Panc1 (cell line): ENCODE results near the gene EIF4G3. TPM values are rescaled to one million over a fixed set of nuclear protein-coding genes. Genes with fewer than 3 reads are reported as not detected.
"Not testable (repeated sequence)": the region's sequence is repeated elsewhere in the genome, so short reads cannot be mapped to it uniquely, and the experiment has no call there.

Experiments
- ATAC-seq: fragments of 200-7000 bp; cut with Tn5 transposase; 2 replicates; pipeline ENCODE4 v1.9.1; 2020; ENCODE audit warnings: mild to moderate bottlenecking, moderate library complexity
- BruUV-seq: library from RNA; stranded (reverse); fragments of 400-500 nt; replicated peaks from 2 replicates; lab custom pipeline; 2021; lab: Mats Ljungman, UMichigan
- CTCF ChIA-PET: fragments of 300-600 bp; sonication (Branson Sonifier 250); formaldehyde crosslinking; loops from one replicate; lab custom pipeline; 2022; ENCODE audit warnings: antibody characterized with exemption; lab: Charles Lee
- POLR2A ChIA-PET: fragments of 300-600 bp; sonication (Branson Sonifier 250); formaldehyde crosslinking; loops from one replicate; lab custom pipeline; 2022; ENCODE audit warnings: antibody characterized with exemption; lab: Charles Lee
- DNase-seq: peaks from one replicate; pipeline ENCODE4 v3.0.0-alpha.2; 2010; ENCODE audit warnings: low read depth, low spot score
- H3K27ac ChIP-seq: 2 replicates; pipeline ENCODE4 v1.5.1; 2011; ENCODE audit warnings: mild to moderate bottlenecking, low read length, inconsistent platforms
- H3K27me3 ChIP-seq: fragments of 200-500 bp; sonication (Bioruptor generic); 2 replicates; pipeline ENCODE4 v1.6.0; 2014; ENCODE audit warnings: low read length, inconsistent platforms; ENCODE audit not compliant: control insufficient read depth, insufficient read depth
- H3K36me3 ChIP-seq: fragments of 200-500 bp; sonication (Bioruptor generic); 2 replicates; pipeline ENCODE4 v1.5.1; 2014; ENCODE audit warnings: inconsistent platforms, mild to moderate bottlenecking, low read length, moderate library complexity; ENCODE audit not compliant: control insufficient read depth, insufficient read depth
- H3K4me1 ChIP-seq: 2 replicates; pipeline ENCODE4 v1.5.1; 2011; ENCODE audit warnings: inconsistent platforms, mild to moderate bottlenecking, low read length, moderate library complexity; ENCODE audit not compliant: control insufficient read depth, insufficient read depth
- H3K4me3 ChIP-seq, 2 experiments: 2 replicates each; pipeline ENCODE4 v1.5.1; 2011 to 2012; ENCODE audit warnings: low read depth in 2 of 2, low read length in 2 of 2, mild to moderate bottlenecking in 2 of 2, inconsistent platforms in 1 of 2, moderate library complexity in 1 of 2
- H3K9me3 ChIP-seq: fragments of 200-500 bp; sonication (Bioruptor generic); 2 replicates; pipeline ENCODE4 v1.5.1; 2014; ENCODE audit warnings: low read depth, mild to moderate bottlenecking, inconsistent platforms, low read length, moderate library complexity; ENCODE audit not compliant: control insufficient read depth, insufficient read depth
- POLR2AphosphoS5 ChIP-seq: IDR thresholded peaks from 2 replicates; pipeline ENCODE4 v1.6.1; 2012; ENCODE audit warnings: mild to moderate bottlenecking, low read depth, low read length, moderate library complexity
- SIN3A ChIP-seq: IDR thresholded peaks from 2 replicates; pipeline ENCODE4 v1.6.1; 2012; ENCODE audit warnings: low read depth, mild to moderate bottlenecking, low read length, moderate library complexity, borderline replicate concordance; ENCODE audit not compliant: insufficient read depth
- TCF7L2 ChIP-seq: IDR thresholded peaks from 2 replicates; pipeline ENCODE4 v1.6.1; 2011; ENCODE audit warnings: mild to moderate bottlenecking, low read depth, low read length, inconsistent platforms
- in situ Hi-C: cut with HindIII; loops from 2 replicates; pipeline ENCODE4 v1.10.0; 2016; ENCODE audit warnings: low sequenced_read_pairs, low pct_unique_long_range_greater_than_20kb
- intact Hi-C: fragments of 100-400 bp; cut with micrococcal nuclease; formaldehyde crosslinking; loops from one replicate; pipeline ENCODE4 v1.10.0; 2022; ENCODE audit not compliant: unreplicated experiment
- total RNA-seq: library from RNA; stranded (reverse); gene quantifications from one replicate; pipeline ENCODE4 v1.2.1, GENCODE V29; 2021; ENCODE audit not compliant: unreplicated experiment
- TF ChIP-seq, protein P1 (sequence below): fragments of 450-650 bp; IDR thresholded peaks from 2 replicates; pipeline ENCODE4 v1.5.1; 2017; ENCODE audit warnings: mild to moderate bottlenecking
- TF ChIP-seq, protein P2 (sequence below), 2 experiments: IDR thresholded peaks; 2 replicates each; pipeline ENCODE4 v1.6.1; 2011 to 2012; ENCODE audit warnings: low read depth in 2 of 2, control low read depth in 1 of 2, low read length in 1 of 2, mild to moderate bottlenecking in 1 of 2, moderate library complexity in 1 of 2; ENCODE audit not compliant: insufficient read depth in 1 of 2

EIF4G3 gene
- total RNA-seq, 1 experiment from 2014 or later, result 78.6 TPM

DNA sequence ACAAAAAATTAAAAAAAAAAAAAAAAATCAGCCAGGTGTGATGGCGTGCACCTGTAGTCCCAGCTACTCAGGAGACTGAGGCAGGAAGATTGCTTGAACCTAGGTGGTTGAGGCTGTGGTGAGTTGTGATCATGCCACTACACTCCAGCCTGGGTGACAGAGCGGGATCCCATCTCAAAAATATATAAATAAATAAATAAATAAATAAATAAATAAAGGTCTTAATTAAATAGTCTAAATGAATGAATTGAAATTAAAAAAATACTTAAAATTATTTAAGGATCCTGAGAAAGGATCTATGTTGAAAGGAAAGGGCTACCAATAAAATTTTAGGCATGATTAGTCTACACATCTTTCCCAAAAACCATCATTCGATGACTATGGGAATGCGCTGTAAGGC lies 322.2 kb downstream of the EIF4G3 start:
- H3K27ac ChIP-seq, result no peak overlapping the region
- intact Hi-C loops, result no loop called here
- ChIA-PET CTCF (no interaction called here), POLR2A (no interaction called here)
- no peaks in the 10 kb centered on the region for H3K27me3 ChIP-seq
- ATAC-seq (no peak), DNase-seq (no peak)
- in situ Hi-C loops, result no loop called here
- BruUV-seq, result no TSS peak
- no peaks in the 10 kb centered on the region; the same call in 1 of the 2 replicates for H3K4me1 ChIP-seq
- no peaks in the 10 kb centered on the region for H3K9me3 ChIP-seq
- TF ChIP-seq SIN3A (no peak), POLR2AphosphoS5 (no peak), TCF7L2 (no peak)
- TF ChIP-seq, protein P1, sequence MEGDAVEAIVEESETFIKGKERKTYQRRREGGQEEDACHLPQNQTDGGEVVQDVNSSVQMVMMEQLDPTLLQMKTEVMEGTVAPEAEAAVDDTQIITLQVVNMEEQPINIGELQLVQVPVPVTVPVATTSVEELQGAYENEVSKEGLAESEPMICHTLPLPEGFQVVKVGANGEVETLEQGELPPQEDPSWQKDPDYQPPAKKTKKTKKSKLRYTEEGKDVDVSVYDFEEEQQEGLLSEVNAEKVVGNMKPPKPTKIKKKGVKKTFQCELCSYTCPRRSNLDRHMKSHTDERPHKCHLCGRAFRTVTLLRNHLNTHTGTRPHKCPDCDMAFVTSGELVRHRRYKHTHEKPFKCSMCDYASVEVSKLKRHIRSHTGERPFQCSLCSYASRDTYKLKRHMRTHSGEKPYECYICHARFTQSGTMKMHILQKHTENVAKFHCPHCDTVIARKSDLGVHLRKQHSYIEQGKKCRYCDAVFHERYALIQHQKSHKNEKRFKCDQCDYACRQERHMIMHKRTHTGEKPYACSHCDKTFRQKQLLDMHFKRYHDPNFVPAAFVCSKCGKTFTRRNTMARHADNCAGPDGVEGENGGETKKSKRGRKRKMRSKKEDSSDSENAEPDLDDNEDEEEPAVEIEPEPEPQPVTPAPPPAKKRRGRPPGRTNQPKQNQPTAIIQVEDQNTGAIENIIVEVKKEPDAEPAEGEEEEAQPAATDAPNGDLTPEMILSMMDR, result no peak
- TF ChIP-seq, protein P2, sequence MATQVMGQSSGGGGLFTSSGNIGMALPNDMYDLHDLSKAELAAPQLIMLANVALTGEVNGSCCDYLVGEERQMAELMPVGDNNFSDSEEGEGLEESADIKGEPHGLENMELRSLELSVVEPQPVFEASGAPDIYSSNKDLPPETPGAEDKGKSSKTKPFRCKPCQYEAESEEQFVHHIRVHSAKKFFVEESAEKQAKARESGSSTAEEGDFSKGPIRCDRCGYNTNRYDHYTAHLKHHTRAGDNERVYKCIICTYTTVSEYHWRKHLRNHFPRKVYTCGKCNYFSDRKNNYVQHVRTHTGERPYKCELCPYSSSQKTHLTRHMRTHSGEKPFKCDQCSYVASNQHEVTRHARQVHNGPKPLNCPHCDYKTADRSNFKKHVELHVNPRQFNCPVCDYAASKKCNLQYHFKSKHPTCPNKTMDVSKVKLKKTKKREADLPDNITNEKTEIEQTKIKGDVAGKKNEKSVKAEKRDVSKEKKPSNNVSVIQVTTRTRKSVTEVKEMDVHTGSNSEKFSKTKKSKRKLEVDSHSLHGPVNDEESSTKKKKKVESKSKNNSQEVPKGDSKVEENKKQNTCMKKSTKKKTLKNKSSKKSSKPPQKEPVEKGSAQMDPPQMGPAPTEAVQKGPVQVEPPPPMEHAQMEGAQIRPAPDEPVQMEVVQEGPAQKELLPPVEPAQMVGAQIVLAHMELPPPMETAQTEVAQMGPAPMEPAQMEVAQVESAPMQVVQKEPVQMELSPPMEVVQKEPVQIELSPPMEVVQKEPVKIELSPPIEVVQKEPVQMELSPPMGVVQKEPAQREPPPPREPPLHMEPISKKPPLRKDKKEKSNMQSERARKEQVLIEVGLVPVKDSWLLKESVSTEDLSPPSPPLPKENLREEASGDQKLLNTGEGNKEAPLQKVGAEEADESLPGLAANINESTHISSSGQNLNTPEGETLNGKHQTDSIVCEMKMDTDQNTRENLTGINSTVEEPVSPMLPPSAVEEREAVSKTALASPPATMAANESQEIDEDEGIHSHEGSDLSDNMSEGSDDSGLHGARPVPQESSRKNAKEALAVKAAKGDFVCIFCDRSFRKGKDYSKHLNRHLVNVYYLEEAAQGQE (IDR thresholded peaks at IDR 0.05; ENCODE audit: insufficient read depth in 1 of 2, low read depth in 2 of 2, low read length in 1 of 2), result no peak
- H3K36me3 ChIP-seq, result peaks cover 33% of the 10 kb centered on the region
- H3K4me3 ChIP-seq, result no peak overlapping the region

DNA sequence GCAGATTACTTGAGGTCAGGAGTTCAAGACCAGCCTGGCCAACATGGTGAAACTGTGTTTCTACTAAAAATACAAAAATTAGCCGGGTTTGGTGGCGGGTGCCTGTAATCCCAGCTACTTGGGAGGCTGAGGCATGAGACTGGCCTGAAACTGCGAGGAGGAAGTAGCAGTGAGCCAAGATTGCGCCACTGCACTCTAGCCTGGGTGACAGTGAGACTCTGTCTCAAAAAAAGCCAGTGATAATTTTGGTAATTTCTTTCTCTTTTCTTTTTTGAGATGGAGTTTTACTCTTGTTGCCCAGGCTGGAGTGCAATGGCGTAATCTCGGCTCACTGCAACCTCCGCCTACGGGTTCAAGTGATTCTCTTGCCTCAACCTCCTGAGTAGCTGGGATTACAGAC lies 324.9 kb downstream of the EIF4G3 start:
- ATAC-seq, H3K27me3 ChIP-seq, CTCF ChIA-PET, H3K9me3 ChIP-seq, POLR2A ChIA-PET, BruUV-seq, intact Hi-C loops, in situ Hi-C loops, H3K4me3 ChIP-seq, DNase-seq, H3K27ac ChIP-seq: not testable (repeated sequence)
- Histone ChIP-seq H3K36me3 (peaks cover 32% of the 10 kb centered on the region), H3K4me1 (peaks cover 15% of the 10 kb centered on the region)

DNA sequence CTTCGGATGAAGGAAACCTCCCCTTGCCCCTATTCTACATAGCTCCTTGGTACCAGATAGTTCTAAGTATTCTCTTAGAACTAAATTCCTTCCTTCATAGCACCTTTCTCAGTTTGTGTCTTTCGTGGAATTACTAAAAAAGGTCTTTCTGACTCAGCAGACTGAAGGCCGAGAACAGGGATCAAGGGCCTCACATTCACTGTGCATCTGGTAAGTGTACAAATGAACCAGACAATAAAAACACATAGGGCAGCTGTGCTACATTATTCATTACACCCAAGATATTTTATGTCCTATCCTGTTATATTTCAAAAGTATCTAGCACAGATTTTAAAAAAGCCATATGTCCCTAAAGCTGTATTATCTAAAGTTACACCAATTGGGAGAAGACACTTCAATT lies 326.7 kb downstream of the EIF4G3 start:
- no peaks in the 10 kb centered on the region for H3K27me3 ChIP-seq
- intact Hi-C loops, result no loop called here
- TF ChIP-seq POLR2AphosphoS5, result no peak
- TF ChIP-seq, protein P1, result no peak
- TF ChIP-seq TCF7L2, result no peak
- no peak for TF ChIP-seq SIN3A
- TF ChIP-seq, protein P2 (IDR thresholded peaks at IDR 0.05; ENCODE audit: insufficient read depth in 1 of 2, low read depth in 2 of 2, low read length in 1 of 2), result no peak
- ATAC-seq, result no peak
- ChIA-PET POLR2A (no interaction called here), CTCF (no interaction called here)
- H3K27ac ChIP-seq, result peak overlapping the region; percentile 54; the same call in 1 of the 2 replicates
- TSS peak; percentile 25 for BruUV-seq
- peaks cover 21% of the 10 kb centered on the region for H3K36me3 ChIP-seq
- peaks cover 22% of the 10 kb centered on the region for H3K4me1 ChIP-seq
- no peak for DNase-seq
- H3K9me3 ChIP-seq, result no peaks in the 10 kb centered on the region
- in situ Hi-C loops, result no loop called here
- H3K4me3 ChIP-seq, result no peak overlapping the region
